Measurements from ENCODE around the gene LEKR1. TPM values are rescaled to one million over a fixed set of nuclear protein-coding genes. Genes with fewer than 3 reads are reported as not detected.

Gene LEKR1
- total and polyA plus RNA-seq, 2 donors (not counting 3 experiments of a cell fraction or from before 2014, with no cell fraction given), result 0.07 to 0.64 TPM

DNA sequence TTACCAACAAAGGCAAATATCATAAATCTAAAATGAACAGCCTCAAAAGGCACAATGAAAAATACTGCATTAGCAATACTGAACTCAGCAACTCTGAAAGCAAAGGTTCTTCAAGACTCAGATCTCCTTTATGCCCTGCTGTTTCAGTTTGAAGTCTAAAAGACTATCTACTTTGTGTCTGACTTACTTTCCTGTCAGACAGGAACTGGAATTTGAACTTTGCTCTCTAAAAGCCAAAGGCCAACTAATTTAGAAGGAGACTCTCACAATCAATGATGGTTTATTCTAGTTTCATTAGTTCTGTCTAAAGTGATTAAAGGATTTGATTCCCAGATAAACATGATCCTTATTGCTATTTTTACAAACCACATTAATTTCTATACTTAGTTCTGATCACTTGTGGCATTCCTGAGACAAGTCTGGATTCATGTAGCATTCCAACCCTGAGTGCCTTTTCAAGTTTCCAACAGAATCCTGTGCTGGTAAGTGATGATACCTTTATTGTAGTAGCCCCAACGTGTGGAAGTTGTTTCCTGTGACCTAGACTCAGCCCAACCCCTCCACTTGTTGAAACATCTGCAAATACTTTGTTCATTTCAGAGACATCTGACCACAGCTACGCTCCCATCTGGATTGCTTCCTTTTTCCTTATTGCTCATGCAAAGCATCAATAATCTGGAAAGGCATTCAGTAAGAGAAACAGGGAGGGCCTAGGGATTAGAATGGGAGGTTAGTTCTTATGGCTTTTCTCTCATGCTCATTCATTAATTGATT, 14.9 kb upstream of the LEKR1 start:
- intact Hi-C loops (cut with micrococcal nuclease) (no loop called here), dilution Hi-C loops (cut with MboI; ENCODE audit: extremely low pct_ligation_motif_present, low sequenced_read_pairs) (loop anchor here (25.0 kb wide), 1 partner anchor 99 kb away; no protein-coding TSS in a partner anchor)
- Histone ChIP-seq H3K4me1 (ENCODE audit: control insufficient read depth, extremely low read depth, insufficient read depth, low read length) (peaks cover 29% of the 10 kb centered on the region), H3K9me1 (replicated peaks; ENCODE audit: control insufficient read depth, extremely low read depth, insufficient read depth, low read length) (no peaks in the 10 kb centered on the region), H3K4me3 (replicated peaks in 1 of 3; ENCODE audit: insufficient read depth in 1 of 3, low read depth in 1 of 3, low read length in 3 of 3) (no peak overlapping the region), H3K4me2 (ENCODE audit: insufficient read depth, low read length) (peak overlapping the region; percentile 34), H3K36me3 (ENCODE audit: control insufficient read depth in 2 of 2, extremely low read depth in 1 of 2, insufficient read depth in 2 of 2, low read length in 2 of 2) (no peaks in the 10 kb centered on the region), H2AFZ (ENCODE audit: low read depth, low read length) (no peak overlapping the region), H3K79me2 (ENCODE audit: control insufficient read depth, insufficient read depth, low read length) (no peaks in the 10 kb centered on the region), H3K27ac (ENCODE audit: insufficient read depth, low read depth, low read length) (peak overlapping the region; percentile 62), H3K9ac (replicated peaks; ENCODE audit: extremely low read depth, insufficient read depth, low read length) (peak overlapping the region; percentile 14), H3K27me3 (ENCODE audit: control insufficient read depth in 2 of 2, insufficient read depth in 2 of 2, low read length in 2 of 2) (no peaks in the 10 kb centered on the region), H4K20me1 (replicated peaks; ENCODE audit: control insufficient read depth, extremely low read depth, insufficient read depth, low read length) (no peaks in the 10 kb centered on the region), H3K9me3 (replicated peaks; ENCODE audit: control insufficient read depth, insufficient read depth, low read length) (no peaks in the 10 kb centered on the region)
- BruUV-seq (replicated peaks), result no TSS peak
- DNase-seq (ENCODE audit: low read depth, low spot score), result peak; percentile 64
- FAIRE-seq, result peak; percentile 31
- no peak for TF ChIP-seq POLR2A (IDR thresholded peaks at IDR 0.05; ENCODE audit: low read depth, low read length)
- TF ChIP-seq FOS (IDR thresholded peaks at IDR 0.05; ENCODE audit: borderline replicate concordance, insufficient read depth, low read length), result no peak
- no peak for TF ChIP-seq POLR2AphosphoS5 (IDR thresholded peaks at IDR 0.05; ENCODE audit: insufficient read depth, low read depth, low read length)
- no peak for TF ChIP-seq JUN (IDR thresholded peaks at IDR 0.05; ENCODE audit: borderline replicate concordance, insufficient read depth, insufficient read length, low read depth)
- no peak for TF ChIP-seq MAX (IDR thresholded peaks at IDR 0.05; ENCODE audit: insufficient read depth, insufficient read length)
- TF ChIP-seq CTCF (IDR thresholded peaks at IDR 0.05; ENCODE audit: extremely low read depth in 1 of 2, insufficient read depth in 1 of 2, low read depth in 1 of 2, low read length in 2 of 2), result no peak
- no peak for TF ChIP-seq GATA2 (IDR thresholded peaks at IDR 0.05; ENCODE audit: insufficient read depth, insufficient read length, low read depth, low read length)
- POLR2A ChIA-PET, result no interaction called here
- CTCF ChIA-PET, result no interaction called here

Data from endothelial cell of umbilical vein (primary cell).